Smooth muscle cell (in vitro differentiated cells): ENCODE results near the gene XRCC2. TPM values are rescaled to one million over a fixed set of nuclear protein-coding genes. Genes with fewer than 3 reads are reported as not detected.

Experiments
- DNase-seq: peaks from one replicate; lab custom pipeline; 2025; ENCODE audit not compliant: unreplicated experiment; lab: John Stamatoyannopoulos, UW
- H2AFZ ChIP-seq: fragments of 200-600 bp; sonication (generic); 2 replicates; pipeline ENCODE4 v1.6.0; 2016; ENCODE audit warnings: antibody characterized with exemption, low read depth, mild to moderate bottlenecking
- H3F3A ChIP-seq: fragments of 200-600 bp; sonication (generic); 2 replicates; pipeline ENCODE4 v1.6.0; 2017; ENCODE audit warnings: antibody characterized with exemption, low read depth
- H3K27ac ChIP-seq: fragments of 200-600 bp; sonication (generic); 2 replicates; pipeline ENCODE4 v1.5.1; 2016; ENCODE audit warnings: low read depth, mild to moderate bottlenecking
- H3K27me3 ChIP-seq: fragments of 200-600 bp; sonication (generic); 2 replicates; pipeline ENCODE4 v1.6.1; 2016; ENCODE audit warnings: low read depth, mild to moderate bottlenecking
- H3K36me3 ChIP-seq: fragments of 200-600 bp; sonication (generic); 2 replicates; pipeline ENCODE4 v1.5.1; 2016; ENCODE audit warnings: low read depth
- H3K4me1 ChIP-seq: fragments of 200-600 bp; sonication (generic); 2 replicates; pipeline ENCODE4 v1.5.1; 2016; ENCODE audit warnings: low read depth
- H3K4me2 ChIP-seq: fragments of 200-600 bp; sonication (generic); 2 replicates; pipeline ENCODE4 v1.6.0; 2016; ENCODE audit warnings: mild to moderate bottlenecking
- H3K4me3 ChIP-seq: fragments of 200-600 bp; sonication (generic); 2 replicates; pipeline ENCODE4 v1.5.1; 2016; ENCODE audit warnings: mild to moderate bottlenecking
- H3K79me2 ChIP-seq: fragments of 200-600 bp; sonication (generic); 2 replicates; pipeline ENCODE4 v1.6.0; 2016; ENCODE audit warnings: low read depth, mild to moderate bottlenecking
- H3K9ac ChIP-seq: fragments of 200-600 bp; sonication (generic); 2 replicates; pipeline ENCODE4 v1.6.0; 2016; ENCODE audit warnings: low read depth
- H3K9me3 ChIP-seq: fragments of 200-600 bp; sonication (generic); replicated peaks from 2 replicates; pipeline ENCODE4 v1.5.1; 2016; ENCODE audit warnings: low read depth
- H4K20me1 ChIP-seq: fragments of 200-600 bp; sonication (generic); 2 replicates; pipeline ENCODE4 v1.6.0; 2016; ENCODE audit warnings: low read depth
- WGBS: methylation state at CpG from one replicate; pipeline ENCODE4 v1.1.7; 2016; ENCODE audit warnings: low lambda C conversion rate; 5-methylcytosine and 5-hydroxymethylcytosine counted together
- polyA plus RNA-seq: library from polyadenylated mRNA; unstranded; fragments of >200 nt; fragmentation: Nextera tagmentation; extraction: Ambion mirVana; gene quantifications from 2 replicates; pipeline ENCODE4 v1.2.1, GENCODE V29; 2016
- total RNA-seq: library from RNA; depleted of rRNA; stranded (reverse); fragments of >200 nt; gene quantifications from 2 replicates; pipeline ENCODE4 v1.2.3, GENCODE V29; 2014
- TF ChIP-seq, protein P1 (sequence below): fragments of 200-600 bp; sonication (generic); IDR thresholded peaks from 2 replicates; pipeline ENCODE4 v1.5.1; 2017; ENCODE audit warnings: borderline replicate concordance, mild to moderate bottlenecking, antibody characterized with exemption; ENCODE audit not compliant: insufficient read depth, poor library complexity, severe bottlenecking

The XRCC2 gene
- total and polyA plus RNA-seq, 2 experiments from 2014 or later, result 0.72 to 1.8 TPM

DNA sequence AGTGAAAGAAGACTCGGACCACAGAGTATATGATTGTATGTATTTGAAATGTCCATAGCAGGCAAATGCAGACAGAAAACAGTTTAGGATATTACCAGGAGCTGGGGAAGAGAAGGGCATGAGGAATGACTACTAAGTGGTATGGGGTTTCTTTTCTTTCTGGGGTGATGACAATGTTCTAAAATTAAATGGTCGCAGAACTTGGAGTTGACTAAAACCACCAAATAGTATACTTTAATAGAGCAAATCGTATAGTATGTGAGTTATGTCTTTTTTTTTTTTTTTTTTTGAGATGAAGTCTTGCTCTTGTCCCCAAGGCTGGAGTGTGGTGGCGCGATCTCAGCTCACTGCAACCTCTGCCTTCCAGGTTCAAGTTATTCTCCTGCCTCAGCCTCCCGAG, 34.6 kb downstream of the XRCC2 start:
- Histone ChIP-seq H3F3A (no peaks in the 10 kb centered on the region), H2AFZ (no peak overlapping the region), H3K9ac (no peak overlapping the region), H3K79me2 (no peaks in the 10 kb centered on the region), H3K27ac (no peak overlapping the region), H3K4me2 (no peak overlapping the region), H3K4me1 (no peaks in the 10 kb centered on the region), H3K36me3 (no peaks in the 10 kb centered on the region), H3K9me3 (no peaks in the 10 kb centered on the region), H3K27me3 (no peaks in the 10 kb centered on the region), H4K20me1 (no peaks in the 10 kb centered on the region), H3K4me3 (no peak overlapping the region)
- no peak for DNase-seq
- 87% methylated on average over 6 of the region's 6 CpGs for WGBS
- TF ChIP-seq, protein P1, sequence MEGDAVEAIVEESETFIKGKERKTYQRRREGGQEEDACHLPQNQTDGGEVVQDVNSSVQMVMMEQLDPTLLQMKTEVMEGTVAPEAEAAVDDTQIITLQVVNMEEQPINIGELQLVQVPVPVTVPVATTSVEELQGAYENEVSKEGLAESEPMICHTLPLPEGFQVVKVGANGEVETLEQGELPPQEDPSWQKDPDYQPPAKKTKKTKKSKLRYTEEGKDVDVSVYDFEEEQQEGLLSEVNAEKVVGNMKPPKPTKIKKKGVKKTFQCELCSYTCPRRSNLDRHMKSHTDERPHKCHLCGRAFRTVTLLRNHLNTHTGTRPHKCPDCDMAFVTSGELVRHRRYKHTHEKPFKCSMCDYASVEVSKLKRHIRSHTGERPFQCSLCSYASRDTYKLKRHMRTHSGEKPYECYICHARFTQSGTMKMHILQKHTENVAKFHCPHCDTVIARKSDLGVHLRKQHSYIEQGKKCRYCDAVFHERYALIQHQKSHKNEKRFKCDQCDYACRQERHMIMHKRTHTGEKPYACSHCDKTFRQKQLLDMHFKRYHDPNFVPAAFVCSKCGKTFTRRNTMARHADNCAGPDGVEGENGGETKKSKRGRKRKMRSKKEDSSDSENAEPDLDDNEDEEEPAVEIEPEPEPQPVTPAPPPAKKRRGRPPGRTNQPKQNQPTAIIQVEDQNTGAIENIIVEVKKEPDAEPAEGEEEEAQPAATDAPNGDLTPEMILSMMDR, result no peak

DNA sequence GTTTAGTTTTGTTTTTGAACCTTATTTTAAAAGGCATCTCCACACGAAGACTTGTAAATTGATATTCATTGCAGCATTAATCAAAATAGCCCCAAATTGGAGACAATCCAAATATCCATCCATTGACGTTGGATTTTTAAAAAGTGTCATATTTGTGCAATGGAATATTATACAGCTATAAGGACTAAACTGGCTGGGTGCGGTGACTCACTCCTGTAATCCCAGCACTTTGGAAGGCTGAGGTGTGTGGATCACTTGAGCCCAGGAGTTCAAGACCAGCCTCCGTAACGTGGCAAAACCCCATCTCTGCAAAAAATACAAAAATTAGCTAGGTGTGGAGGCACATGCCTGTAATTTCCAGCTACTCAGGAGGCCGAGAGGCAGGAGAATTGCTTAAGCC, 35.1 kb downstream of the XRCC2 start:
- Histone ChIP-seq H3K4me1 (no peaks in the 10 kb centered on the region), H3K36me3 (no peaks in the 10 kb centered on the region), H3F3A (no peaks in the 10 kb centered on the region), H4K20me1 (no peaks in the 10 kb centered on the region), H2AFZ (no peak overlapping the region), H3K9me3 (no peaks in the 10 kb centered on the region), H3K9ac (no peak overlapping the region), H3K79me2 (no peaks in the 10 kb centered on the region), H3K4me3 (no peak overlapping the region), H3K27ac (no peak overlapping the region), H3K4me2 (no peak overlapping the region), H3K27me3 (no peaks in the 10 kb centered on the region)
- WGBS, result 89% methylated on average over 6 of the region's 6 CpGs
- DNase-seq, result no peak
- TF ChIP-seq, protein P1, result no peak

DNA sequence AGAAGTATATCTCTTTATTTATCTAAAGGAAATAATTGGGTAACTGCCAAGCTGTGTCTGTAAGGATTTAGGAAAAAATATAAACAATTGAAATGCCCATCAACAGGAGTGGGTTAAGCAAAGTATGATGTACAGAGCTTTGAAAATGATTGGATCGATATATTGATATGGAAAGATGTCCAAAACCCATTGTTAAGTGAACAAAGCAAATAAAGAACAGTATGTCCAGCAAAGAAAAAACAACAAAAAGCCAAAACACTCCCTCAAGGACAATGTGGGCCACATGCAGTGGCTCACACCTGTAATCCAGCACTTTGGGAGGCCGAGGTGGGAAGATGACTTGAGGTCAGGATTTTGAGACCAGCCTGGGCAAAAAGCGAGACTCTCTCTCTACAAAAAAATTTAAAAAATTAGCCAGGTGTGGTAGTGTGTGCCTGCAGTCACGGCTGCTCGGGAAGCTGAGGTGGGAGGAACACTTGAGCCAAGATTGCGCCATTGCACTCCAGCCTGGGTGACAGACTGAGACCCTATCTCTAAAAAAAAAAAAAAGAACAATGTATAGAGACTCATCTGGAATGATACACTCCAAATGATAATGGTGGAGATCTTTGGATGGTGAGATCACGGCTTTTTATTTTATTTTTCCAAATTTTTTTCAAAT, 37.9 kb downstream of the XRCC2 start:
- Histone ChIP-seq H3K27ac (no peak overlapping the region), H3K4me3 (no peak overlapping the region), H3K27me3 (no peaks in the 10 kb centered on the region), H3K9ac (no peak overlapping the region), H3K9me3 (no peaks in the 10 kb centered on the region), H2AFZ (no peak overlapping the region), H3K79me2 (no peaks in the 10 kb centered on the region), H3K4me1 (no peaks in the 10 kb centered on the region), H4K20me1 (no peaks in the 10 kb centered on the region), H3F3A (no peaks in the 10 kb centered on the region), H3K36me3 (no peaks in the 10 kb centered on the region), H3K4me2 (no peak overlapping the region)
- no peak for DNase-seq
- TF ChIP-seq, protein P1, result no peak
- WGBS, result 87% methylated on average over 7 of the region's 7 CpGs

DNA sequence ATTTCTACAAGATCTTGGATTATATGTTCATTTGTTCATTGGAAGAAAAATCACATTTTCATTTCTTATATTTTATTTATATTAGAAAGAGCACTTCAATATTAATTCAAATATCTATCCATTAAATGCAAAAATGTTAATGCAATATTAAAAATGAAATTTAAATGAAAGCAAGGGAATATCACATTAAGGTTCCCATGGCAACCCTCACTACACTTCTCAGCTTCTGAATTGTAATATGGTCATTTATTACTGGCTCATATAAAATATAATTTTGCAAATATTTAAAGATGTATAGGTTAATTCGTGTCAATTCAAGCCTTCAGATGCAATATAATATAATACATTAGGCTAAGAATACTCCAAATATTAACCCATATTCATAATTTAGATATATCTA, 38.8 kb downstream of the XRCC2 start:
- H3K4me2 ChIP-seq, result no peak overlapping the region
- no peaks in the 10 kb centered on the region for H4K20me1 ChIP-seq
- H3K36me3 ChIP-seq, result no peaks in the 10 kb centered on the region
- no peaks in the 10 kb centered on the region for H3F3A ChIP-seq
- no peaks in the 10 kb centered on the region for H3K27me3 ChIP-seq
- no peaks in the 10 kb centered on the region for H3K9me3 ChIP-seq
- H3K4me1 ChIP-seq, result no peaks in the 10 kb centered on the region
- no peaks in the 10 kb centered on the region for H3K79me2 ChIP-seq
- no peak overlapping the region for H3K9ac ChIP-seq
- DNase-seq, result no peak
- 73% methylated on average over 1 of the region's 1 CpG for WGBS
- H3K4me3 ChIP-seq, result no peak overlapping the region
- H3K27ac ChIP-seq, result no peak overlapping the region
- no peak overlapping the region for H2AFZ ChIP-seq
- TF ChIP-seq, protein P1, result no peak
